ENCODE results near the gene KCNJ13. TPM values are rescaled to one million over a fixed set of nuclear protein-coding genes. Genes with fewer than 3 reads are reported as not detected.

Gene KCNJ13
- total RNA-seq, 3 donors from 2014 or later (not counting 1 experiment from before 2014, with no cell fraction given), result not detected

DNA sequence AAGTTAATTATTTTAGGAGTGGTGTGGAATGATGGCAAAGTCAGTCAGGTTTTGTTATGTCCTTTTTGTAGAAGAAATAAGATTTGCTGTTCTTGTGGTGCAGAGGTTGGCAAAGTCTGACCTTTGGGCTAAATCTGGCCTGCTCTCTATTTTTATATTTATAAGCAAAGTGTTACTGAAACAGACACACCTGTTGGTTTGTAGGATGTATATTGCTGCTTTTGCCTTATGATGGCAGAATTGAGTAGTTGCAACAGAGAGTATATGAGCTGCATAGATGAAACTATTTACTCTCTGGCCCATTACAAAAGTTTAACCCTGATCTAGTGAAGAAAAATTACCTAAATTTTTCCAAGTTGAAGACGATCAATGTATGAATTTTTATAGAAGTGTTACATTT lies 34.1 kb upstream of the KCNJ13 start:
- Histone ChIP-seq H3K27me3 (ENCODE audit: control insufficient read depth, insufficient read depth, low read length) (no peaks in the 10 kb centered on the region), H3K36me3 (ENCODE audit: control insufficient read depth, insufficient read depth, low read length) (peaks cover 74% of the 10 kb centered on the region), H3K4me1 (ENCODE audit: control insufficient read depth, insufficient read depth, low read length) (no peaks in the 10 kb centered on the region), H3K9me3 (ENCODE audit: control insufficient read depth, insufficient read depth, low read length) (no peaks in the 10 kb centered on the region), H3K27ac (ENCODE audit: low read length) (no peak overlapping the region), H3K4me3 (ENCODE audit: low read length) (no peak overlapping the region)
- ATAC-seq (no peak), DNase-seq (no peak)
- WGBS (ENCODE audit: insufficient coverage), result no CpG with 5 or more reads among the region's 1 CpG
- intact Hi-C loops (cut with micrococcal nuclease), result no loop called here
- no peak for TF ChIP-seq CTCF (IDR thresholded peaks at IDR 0.05)
- no peak overlapping the region for H3K27ac Mint-ChIP-seq
- H3K27me3 Mint-ChIP-seq (ENCODE audit: low read depth in 2 of 2), result no peaks in the 10 kb centered on the region
- no peaks in the 10 kb centered on the region for H3K9me3 Mint-ChIP-seq
- peaks cover 6% of the 10 kb centered on the region for H3K36me3 Mint-ChIP-seq
- H3K4me1 Mint-ChIP-seq, result no peaks in the 10 kb centered on the region
- no peak overlapping the region for H3K4me3 Mint-ChIP-seq

DNA sequence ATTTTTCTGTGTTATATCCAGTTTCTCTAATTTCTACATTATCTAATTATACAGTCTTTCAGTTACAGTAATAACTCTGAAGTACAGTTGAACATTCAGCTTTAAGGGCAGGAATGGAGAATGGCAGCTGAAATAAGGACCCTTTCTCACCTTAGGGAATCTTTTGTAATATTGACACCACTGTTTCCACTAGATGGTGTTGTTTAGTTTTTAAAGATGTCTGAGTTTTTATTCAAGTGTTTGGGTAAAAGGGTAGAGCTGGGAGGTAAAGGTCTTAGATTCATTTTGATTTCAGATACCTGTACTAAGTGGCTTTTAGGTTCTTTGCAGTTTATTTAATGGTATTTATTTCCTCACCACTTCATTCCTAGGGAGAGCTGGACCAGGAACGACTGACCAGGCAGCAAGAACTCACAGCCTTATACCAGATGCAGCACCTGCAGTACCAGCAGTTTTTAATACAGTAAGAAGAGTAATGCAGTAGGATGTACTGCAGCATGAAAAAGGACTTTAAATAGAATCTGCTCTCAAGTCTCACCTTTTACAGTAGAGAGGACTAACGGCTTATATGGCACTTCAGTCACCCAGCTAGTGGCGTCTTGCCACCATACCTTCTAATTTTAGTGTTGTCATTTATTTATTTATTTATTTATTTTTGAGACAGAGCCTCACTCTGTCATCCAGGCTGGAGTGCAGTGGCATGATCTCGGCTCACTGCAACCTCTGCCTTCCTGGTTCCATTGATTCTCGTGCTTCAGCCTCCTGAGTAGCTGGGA lies 33.2 kb upstream of the KCNJ13 start:
- peaks cover 6% of the 10 kb centered on the region for H3K36me3 Mint-ChIP-seq
- no peak overlapping the region for H3K27ac Mint-ChIP-seq
- intact Hi-C loops (cut with micrococcal nuclease), result loop anchor here (2.0 kb wide), 1 partner anchor 443 kb away; no protein-coding TSS in a partner anchor
- H3K9me3 ChIP-seq (ENCODE audit: control insufficient read depth, insufficient read depth, low read length), result no peaks in the 10 kb centered on the region
- no peaks in the 10 kb centered on the region for H3K27me3 Mint-ChIP-seq (ENCODE audit: low read depth in 2 of 2)
- H3K27ac ChIP-seq (ENCODE audit: low read length), result no peak overlapping the region
- ATAC-seq, result no peak
- no peaks in the 10 kb centered on the region for H3K4me1 Mint-ChIP-seq
- H3K36me3 ChIP-seq (ENCODE audit: control insufficient read depth, insufficient read depth, low read length), result peaks cover 69% of the 10 kb centered on the region
- no peak overlapping the region for H3K4me3 Mint-ChIP-seq
- H3K9me3 Mint-ChIP-seq, result no peaks in the 10 kb centered on the region
- no peak overlapping the region for H3K4me3 ChIP-seq (ENCODE audit: low read length)
- TF ChIP-seq CTCF (IDR thresholded peaks at IDR 0.05), result no peak
- peak in 1 of 2 donors; percentile 9 for DNase-seq
- 98% methylated on average over 3 of the region's 5 CpGs for WGBS (ENCODE audit: insufficient coverage)
- H3K27me3 ChIP-seq (ENCODE audit: control insufficient read depth, insufficient read depth, low read length), result no peaks in the 10 kb centered on the region
- no peaks in the 10 kb centered on the region for H3K4me1 ChIP-seq (ENCODE audit: control insufficient read depth, insufficient read depth, low read length)

DNA sequence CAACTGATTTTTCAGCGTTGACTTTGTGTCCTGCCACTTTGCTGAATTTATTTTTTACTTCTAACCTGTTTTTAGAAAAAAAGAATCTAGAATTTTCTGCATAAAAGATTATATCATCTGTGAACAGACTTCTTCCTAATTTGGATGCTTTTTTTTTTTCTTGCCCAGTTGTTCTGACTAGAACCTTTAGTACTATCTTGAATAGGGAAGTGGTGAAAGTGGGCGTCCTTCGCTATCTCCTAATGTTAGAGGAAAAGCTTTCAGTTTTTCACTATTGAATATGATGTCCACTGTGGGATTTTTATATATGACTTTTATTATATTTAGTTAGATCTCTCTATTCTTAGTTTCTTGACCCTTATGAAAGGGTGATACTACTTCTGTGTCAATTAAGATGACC lies 25.7 kb upstream of the KCNJ13 start:
- H3K27ac ChIP-seq (ENCODE audit: low read length), result no peak overlapping the region
- Mint-ChIP-seq H3K27ac (no peak overlapping the region), H3K4me1 (peaks cover 0 to 5% of the 10 kb centered on the region in 2 donors), H3K4me3 (no peak overlapping the region), H3K27me3 (ENCODE audit: low read depth in 2 of 2) (no peaks in the 10 kb centered on the region), H3K36me3 (peaks cover 15% of the 10 kb centered on the region), H3K9me3 (no peaks in the 10 kb centered on the region)
- H3K4me1 ChIP-seq (ENCODE audit: control insufficient read depth, insufficient read depth, low read length), result no peaks in the 10 kb centered on the region
- WGBS (ENCODE audit: insufficient coverage), result no CpG with 5 or more reads among the region's 3 CpGs
- ATAC-seq (no peak), DNase-seq (no peak)
- no peaks in the 10 kb centered on the region for H3K9me3 ChIP-seq (ENCODE audit: control insufficient read depth, insufficient read depth, low read length)
- no peak overlapping the region for H3K4me3 ChIP-seq (ENCODE audit: low read length)
- intact Hi-C loops (cut with micrococcal nuclease), result no loop called here
- no peaks in the 10 kb centered on the region for H3K27me3 ChIP-seq (ENCODE audit: control insufficient read depth, insufficient read depth, low read length)
- peaks cover 23% of the 10 kb centered on the region for H3K36me3 ChIP-seq (ENCODE audit: control insufficient read depth, insufficient read depth, low read length)
- TF ChIP-seq CTCF (IDR thresholded peaks at IDR 0.05), result no peak

DNA sequence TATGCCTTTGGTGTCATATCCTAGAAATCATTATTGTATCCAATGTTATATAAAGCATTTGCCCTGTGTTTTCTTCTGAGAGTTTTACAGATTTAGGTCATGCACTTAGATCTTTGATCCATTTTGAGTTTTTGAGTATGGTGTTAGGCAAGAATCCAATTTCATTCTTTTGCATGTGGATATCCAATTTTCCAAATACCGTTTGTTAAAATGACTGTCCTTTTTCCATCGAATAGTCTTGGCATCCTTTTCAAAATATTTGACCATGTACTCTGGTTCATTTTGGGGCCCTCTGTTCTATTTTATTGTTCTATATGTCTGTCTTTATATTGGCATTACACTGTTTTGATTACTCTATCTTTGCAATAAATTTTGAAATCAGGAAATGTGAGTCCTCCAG lies 23.8 kb upstream of the KCNJ13 start:
- Histone ChIP-seq H3K4me3 (ENCODE audit: low read length) (no peak overlapping the region), H3K9me3 (ENCODE audit: control insufficient read depth, insufficient read depth, low read length) (no peaks in the 10 kb centered on the region), H3K27ac (ENCODE audit: low read length) (no peak overlapping the region), H3K27me3 (ENCODE audit: control insufficient read depth, insufficient read depth, low read length) (no peaks in the 10 kb centered on the region), H3K36me3 (ENCODE audit: control insufficient read depth, insufficient read depth, low read length) (peaks cover 22% of the 10 kb centered on the region), H3K4me1 (ENCODE audit: control insufficient read depth, insufficient read depth, low read length) (no peaks in the 10 kb centered on the region)
- no CpG with 5 or more reads among the region's 2 CpGs for WGBS (ENCODE audit: insufficient coverage)
- intact Hi-C loops (cut with micrococcal nuclease), result no loop called here
- DNase-seq (no peak), ATAC-seq (no peak)
- no peak for TF ChIP-seq CTCF (IDR thresholded peaks at IDR 0.05)
- Mint-ChIP-seq H3K36me3 (peaks cover 10% of the 10 kb centered on the region), H3K9me3 (no peaks in the 10 kb centered on the region), H3K4me3 (no peak overlapping the region), H3K4me1 (peaks cover 0 to 5% of the 10 kb centered on the region in 2 donors), H3K27me3 (ENCODE audit: low read depth in 2 of 2) (no peaks in the 10 kb centered on the region), H3K27ac (peak overlapping the region in 1 of 2 donors; percentile 39)
